HepG2 (cell line): Measurements from ENCODE around the gene OGA. TPM values are rescaled to one million over a fixed set of nuclear protein-coding genes. Genes with fewer than 3 reads are reported as not detected.

Source experiments
- ATAC-seq: fragments of 200-7000 bp; cut with Tn5 transposase; 3 replicates; pipeline ENCODE4 v1.9.1; 2020; ENCODE audit warnings: mild to moderate bottlenecking, moderate library complexity
- BruUV-seq: library from RNA; stranded (reverse); fragments of 400-500 nt; replicated peaks from 2 replicates; lab custom pipeline; 2021; lab: Mats Ljungman, UMichigan
- CTCF ChIA-PET: fragments of 300-600 bp; formaldehyde crosslinking; extraction: SDS; loops from one replicate; lab custom pipeline; 2021; ENCODE audit warnings: low total read pairs, inconsistent platforms, low intra/inter-chr PET ratio; lab: Yijun Ruan, JAX
- POLR2A ChIA-PET: fragments of 350-600 bp; sonication (Branson Sonifier 250); formaldehyde crosslinking; loops from one replicate; lab custom pipeline; 2020; ENCODE audit warnings: antibody characterized with exemption, inconsistent platforms; lab: Yijun Ruan, JAX
- DNase-seq: peaks from one replicate; pipeline ENCODE4 v3.0.0-alpha.2; 2015; ENCODE audit warnings: low spot score
- FAIRE-seq: peaks from 3 replicates; lab custom pipeline; 2011; peaks lifted over from hg19 to GRCh38; lab: Jason Lieb, UNC
- H2AFZ ChIP-seq: one replicate; pipeline ENCODE4 v1.6.1; 2011; ENCODE audit warnings: low read length, inconsistent platforms
- H3K27ac ChIP-seq: fragments of 300-600 bp; 3 replicates; pipeline ENCODE4 v1.8.0; 2011; ENCODE audit warnings: mixed run types, mild to moderate bottlenecking, mixed read lengths, low read length, inconsistent platforms; ENCODE audit not compliant: insufficient read depth; ENCODE audit errors: extremely low read length
- H3K27me3 ChIP-seq, 2 experiments: fragments of 200-600 bp in 1 of 2; 2 replicates in 1 of 2; 3 replicates in 1 of 2; pipeline versions ENCODE4 v1.6.0 to v1.8.0; 2011; ENCODE audit warnings: low read length in 2 of 2, mild to moderate bottlenecking in 2 of 2, moderate library complexity in 2 of 2, inconsistent platforms in 1 of 2; ENCODE audit not compliant: insufficient read depth in 2 of 2, control insufficient read depth in 1 of 2
- H3K36me3 ChIP-seq, 2 experiments: fragments of 200-600 bp in 1 of 2; replicated peaks in 1 of 2; 2 replicates in 1 of 2; 3 replicates in 1 of 2; pipeline versions ENCODE4 v1.5.1 to v1.8.0; 2011; ENCODE audit warnings: low read length in 2 of 2, inconsistent platforms in 1 of 2; ENCODE audit not compliant: insufficient read depth in 2 of 2, control insufficient read depth in 1 of 2
- H3K4me1 ChIP-seq: 2 replicates; pipeline ENCODE4 v1.5.1; 2012; ENCODE audit warnings: low read length, inconsistent platforms; ENCODE audit not compliant: insufficient read depth
- H3K4me2 ChIP-seq: 2 replicates; pipeline ENCODE4 v1.6.0; 2011; ENCODE audit warnings: low read depth, low read length, inconsistent platforms
- H3K4me3 ChIP-seq, 3 experiments: fragments of 200-600 bp in 1 of 3; sonication (generic), shearing (Covaris generic) in 1 of 3; replicated peaks in 1 of 3; 2 replicates each; pipeline ENCODE4 v1.5.1; 2011 to 2016; ENCODE audit warnings: low read length in 3 of 3, inconsistent platforms in 2 of 3, low read depth in 2 of 3, mild to moderate bottlenecking in 2 of 3, control low read depth in 1 of 3, mixed read lengths in 1 of 3; ENCODE audit not compliant: insufficient read depth in 1 of 3
- H3K79me2 ChIP-seq: one replicate; pipeline ENCODE4 v1.6.1; 2011; ENCODE audit warnings: low read length, inconsistent platforms; ENCODE audit not compliant: insufficient read depth
- H3K9ac ChIP-seq: 2 replicates; pipeline ENCODE4 v1.6.0; 2011; ENCODE audit warnings: mild to moderate bottlenecking, low read depth, low read length, inconsistent platforms; ENCODE audit not compliant: insufficient read depth
- H3K9me3 ChIP-seq: 2 replicates; pipeline ENCODE4 v1.5.1; 2012; ENCODE audit warnings: mild to moderate bottlenecking, low read length
- H4K20me1 ChIP-seq: 2 replicates; pipeline ENCODE4 v1.6.0; 2011; ENCODE audit warnings: inconsistent platforms, mild to moderate bottlenecking, low read length, moderate library complexity; ENCODE audit not compliant: insufficient read depth
- ADNP ChIP-seq: sonication (generic); formaldehyde crosslinking; IDR thresholded peaks from 2 replicates; pipeline ENCODE4 v1.4.0; 2020; ENCODE audit warnings: missing genetic modification reagents
- ARID5B ChIP-seq: IDR thresholded peaks from 2 replicates; pipeline ENCODE4 v1.4.0; 2020; ENCODE audit warnings: mild to moderate bottlenecking, missing genetic modification reagents
- BORCS8-MEF2B ChIP-seq: sonication (generic); formaldehyde crosslinking; IDR thresholded peaks from 2 replicates; pipeline ENCODE4 v1.8.0; 2022; ENCODE audit warnings: mild to moderate bottlenecking, missing genetic modification reagents
- HOXD1 ChIP-seq: sonication (generic); formaldehyde crosslinking; IDR thresholded peaks from 2 replicates; pipeline ENCODE4 v1.5.0; 2020; ENCODE audit warnings: missing genetic modification reagents
- IKZF4 ChIP-seq: sonication (generic); formaldehyde crosslinking; IDR thresholded peaks from 2 replicates; pipeline ENCODE4 v1.5.1; 2020; ENCODE audit warnings: borderline replicate concordance, mild to moderate bottlenecking, low read depth, missing genetic modification reagents; ENCODE audit errors: not compliant biosample characterization
- PAWR ChIP-seq: sonication (generic); formaldehyde crosslinking; IDR thresholded peaks from 2 replicates; pipeline ENCODE4 v1.4.0; 2020; ENCODE audit warnings: missing genetic modification reagents, mild to moderate bottlenecking, borderline replicate concordance
- PLRG1 ChIP-seq: fragments of 450-650 bp; conservative IDR thresholded peaks from 2 replicates; pipeline ENCODE4 v1.6.1; 2016
- SCMH1 ChIP-seq: sonication (generic); formaldehyde crosslinking; IDR thresholded peaks from 2 replicates; pipeline ENCODE4 v1.9.0; 2021; ENCODE audit warnings: missing genetic modification reagents, mild to moderate bottlenecking, borderline replicate concordance
- SMAD1 ChIP-seq: sonication (generic); formaldehyde crosslinking; IDR thresholded peaks from 2 replicates; pipeline ENCODE4 v1.4.0; 2020; ENCODE audit warnings: missing genetic modification reagents, low read depth, mild to moderate bottlenecking, borderline replicate concordance
- TMF1 ChIP-seq: sonication (generic); formaldehyde crosslinking; IDR thresholded peaks from 2 replicates; pipeline ENCODE4 v1.8.1; 2022; ENCODE audit warnings: low read depth, missing genetic modification reagents
- ZC3H13 ChIP-seq: sonication (generic); formaldehyde crosslinking; IDR thresholded peaks from 2 replicates; pipeline ENCODE4 v1.8.1; 2023; ENCODE audit warnings: mild to moderate bottlenecking, missing genetic modification reagents, moderate library complexity
- ZKSCAN8 ChIP-seq: IDR thresholded peaks from 2 replicates; pipeline ENCODE4 v1.6.1; 2016; ENCODE audit warnings: borderline replicate concordance, missing genetic modification reagents, missing compliant biosample characterization
- ZNF138 ChIP-seq: sonication (generic); formaldehyde crosslinking; IDR thresholded peaks from 2 replicates; pipeline ENCODE4 v1.5.0; 2020; ENCODE audit warnings: mild to moderate bottlenecking, low read depth, missing genetic modification reagents
- ZNF253 ChIP-seq: sonication (generic); formaldehyde crosslinking; IDR thresholded peaks from 2 replicates; pipeline ENCODE4 v1.8.0; 2022; ENCODE audit warnings: mild to moderate bottlenecking, missing genetic modification reagents, borderline replicate concordance
- ZNF333 ChIP-seq: sonication (generic); formaldehyde crosslinking; IDR thresholded peaks from 2 replicates; pipeline ENCODE4 v1.4.0; 2020; ENCODE audit warnings: mild to moderate bottlenecking, missing genetic modification reagents, borderline replicate concordance
- ZNF644 ChIP-seq: IDR thresholded peaks from 2 replicates; pipeline ENCODE4 v1.6.1; 2016; ENCODE audit warnings: low read depth
- ZNF891 ChIP-seq: sonication (generic); formaldehyde crosslinking; IDR thresholded peaks from 2 replicates; pipeline ENCODE4 v1.5.0; 2020; ENCODE audit warnings: mild to moderate bottlenecking, missing genetic modification reagents
- WGBS: methylation state at CpG from one replicate; pipeline ENCODE4 v1.1.6; 2017; ENCODE audit warnings: low lambda C conversion rate; 5-methylcytosine and 5-hydroxymethylcytosine counted together
- in situ Hi-C: cut with HindIII; loops from 2 replicates; pipeline ENCODE4 v1.10.0; 2017; ENCODE audit warnings: low pct_unique_long_range_greater_than_20kb; ENCODE audit not compliant: extremely low pct_ligation_motif_present
- intact Hi-C: fragments of 100-400 bp; cut with micrococcal nuclease; formaldehyde crosslinking; loops from one replicate; pipeline ENCODE4 v1.10.0; 2022; ENCODE audit not compliant: unreplicated experiment
- polyA plus RNA-seq, 8 experiments: library from polyadenylated mRNA; depleted of rRNA in 3 of 8; stranded (reverse) in 7 of 8; unstranded in 1 of 8; fragments of >200 nt; fragmentation: Illumina TruSeq in 4 of 8; extraction: Trizol in 4 of 8; gene quantifications; 2 replicates each; pipeline versions ENCODE4 v1.2.1 to v1.2.3, GENCODE V29; 2011 to 2016; ENCODE audit warnings: low read depth in 4 of 8, missing spikeins in 1 of 8, mixed read lengths in 1 of 8; ENCODE audit not compliant: insufficient read depth in 1 of 8
- total RNA-seq, 5 experiments: library from RNA; depleted of rRNA; stranded (reverse); fragments of >200 nt; fragmentation: Illumina TruSeq; extraction: Trizol; gene quantifications; 2 replicates each; pipeline ENCODE4 v1.2.3, GENCODE V29; 2016; ENCODE audit warnings: low read depth in 1 of 5

OGA gene
- total and polyA plus RNA-seq, 2 of the 13 experiments (the other 11 are each of a cell fraction or from before 2014, with no cell fraction given) = 33.2 to 39.8 TPM

GRCh38 chr10:101835362-101835761 is 17.1 kb upstream of the OGA start (continued):
- TF ChIP-seq ARID5B (CRISPR knock-in tag) = no peak
- TF ChIP-seq PLRG1 = no peak
- no peak for TF ChIP-seq ZNF253 (CRISPR knock-in tag)
- no peak for TF ChIP-seq ZNF138 (CRISPR knock-in tag)
- TF ChIP-seq BORCS8-MEF2B (CRISPR knock-in tag) = no peak
- TF ChIP-seq SMAD1 (CRISPR knock-in tag) = no peak
- TF ChIP-seq HOXD1 (CRISPR knock-in tag) = no peak
- TF ChIP-seq ZNF333 = no peak
- no peak for TF ChIP-seq TMF1 (CRISPR knock-in tag)
- no peak for TF ChIP-seq IKZF4
- TF ChIP-seq ADNP (CRISPR knock-in tag) = no peak
- no peak for TF ChIP-seq ZNF644 (CRISPR knock-in tag)

- Histone ChIP-seq H3K4me2 (no peak overlapping the region), H3K27ac (no peak overlapping the region), H3K36me3 (no peaks in the 10 kb centered on the region), H3K9me3 (no peaks in the 10 kb centered on the region), H3K9ac (no peak overlapping the region), H3K79me2 (no peaks in the 10 kb centered on the region), H4K20me1 (0 out of 2 replicates have a peak, but pooled peaks cover 2% of the 10 kb centered on the region), H3K4me1 (peaks cover 12% of the 10 kb centered on the region), H3K4me3 (no peak overlapping the region), H2AFZ (no peak overlapping the region), H3K27me3 (no peaks in the 10 kb centered on the region)
- ChIA-PET CTCF (no interaction called here), POLR2A (no interaction called here)
- BruUV-seq = no TSS peak
- FAIRE-seq (no peak), DNase-seq (no peak), ATAC-seq (no peak)
- no peak for TF ChIP-seq PAWR
- TF ChIP-seq ZC3H13 = no peak
- TF ChIP-seq ZKSCAN8 (CRISPR knock-in tag) = no peak
- no peak for TF ChIP-seq ZNF891 (CRISPR knock-in tag)
- TF ChIP-seq SCMH1 (CRISPR knock-in tag) = no peak
- intact Hi-C loops = no loop called here
- 97% methylated on average over 8 of the region's 8 CpGs for whole genome bisulfite sequencing
- in situ Hi-C loops = no loop called here
These were observed 16.1 kb upstream of the OGA start for GRCh38 chr10:101834341-101834740.
